HG03378 (cell line): ENCODE measurements around the gene GART.
A peak's percentile ranks its signal among the peaks of the same experiment; 100 is the strongest.
"Not testable (repeated sequence)": the region's sequence is repeated elsewhere in the genome, so short reads cannot be mapped to it uniquely, and the experiment has no call there.

Source experiments
- ATAC-seq: cut with Tn5 transposase; IDR thresholded peaks from one replicate; pipeline ENCODE4 v1.9.1; 2021; ENCODE audit warnings: mild to moderate bottlenecking, moderate library complexity; ENCODE audit not compliant: unreplicated experiment

GART gene

DNA sequence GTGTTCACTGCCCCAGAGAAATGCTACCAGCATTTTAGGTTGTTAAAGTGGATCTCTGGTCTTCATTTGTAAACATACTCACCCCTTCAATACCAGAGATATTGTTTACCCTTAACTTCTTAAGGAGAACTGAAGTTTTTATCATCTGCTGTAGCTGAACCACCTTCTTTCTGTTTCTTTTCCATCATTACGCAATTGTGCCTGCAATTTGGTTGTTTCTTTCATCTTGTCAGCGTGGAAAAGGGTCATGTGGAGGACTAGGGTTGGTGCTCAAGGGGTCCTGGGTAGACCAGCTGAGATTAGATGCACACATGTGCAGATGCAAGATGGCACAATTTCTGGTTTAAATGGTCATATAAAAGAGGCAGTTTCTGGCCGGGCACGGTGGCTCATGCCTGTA, 23.0 kb downstream of the GART start:
- ATAC-seq: no peak

- ATAC-seq: no peak
Measured at GRCh38 chr21:33514229-33514628, 27.7 kb downstream of the GART start.

DNA sequence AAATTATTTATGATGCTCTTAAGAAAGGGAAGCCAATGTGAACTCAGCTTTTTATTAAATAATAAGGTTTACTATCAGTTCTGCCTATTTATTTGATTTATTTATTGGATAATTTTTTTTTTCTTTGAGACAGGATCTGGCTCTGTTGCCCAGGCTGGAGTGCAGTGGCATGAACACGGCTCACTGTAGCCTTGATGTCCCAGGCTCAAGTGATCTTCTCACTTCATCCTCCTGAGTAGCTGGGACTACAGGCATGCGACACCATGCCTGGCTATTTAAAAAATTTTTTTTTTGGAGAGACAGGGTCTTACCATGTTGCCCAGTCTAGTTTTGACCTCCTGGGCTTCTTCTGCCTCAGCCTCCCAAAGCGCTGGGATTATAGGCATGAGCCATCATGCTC, 29.4 kb downstream of the GART start:
- no peak for ATAC-seq

GRCh38 chr21:33511639-33512038, 30.3 kb downstream of the GART start:
- ATAC-seq: no peak

DNA sequence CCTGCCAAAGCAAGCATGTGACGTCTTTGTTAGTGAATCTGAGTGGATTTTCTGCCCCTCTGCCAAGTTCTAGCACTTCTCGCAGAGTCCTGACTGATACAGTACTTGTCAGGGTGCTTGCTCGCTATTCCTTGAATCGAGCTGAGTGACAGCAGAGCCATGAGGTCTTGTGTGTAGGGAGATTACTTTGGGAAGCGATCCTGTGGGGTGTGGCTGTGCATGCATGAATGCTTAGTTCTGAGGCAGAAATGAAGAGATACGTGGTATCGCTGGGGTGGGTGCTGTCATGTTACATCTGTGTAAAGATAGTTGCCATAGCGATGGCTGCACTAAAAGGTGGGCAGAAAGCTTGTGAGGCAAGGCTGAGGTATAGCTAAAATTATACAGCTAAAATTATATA, 31.1 kb downstream of the GART start:
- no peak for ATAC-seq

DNA sequence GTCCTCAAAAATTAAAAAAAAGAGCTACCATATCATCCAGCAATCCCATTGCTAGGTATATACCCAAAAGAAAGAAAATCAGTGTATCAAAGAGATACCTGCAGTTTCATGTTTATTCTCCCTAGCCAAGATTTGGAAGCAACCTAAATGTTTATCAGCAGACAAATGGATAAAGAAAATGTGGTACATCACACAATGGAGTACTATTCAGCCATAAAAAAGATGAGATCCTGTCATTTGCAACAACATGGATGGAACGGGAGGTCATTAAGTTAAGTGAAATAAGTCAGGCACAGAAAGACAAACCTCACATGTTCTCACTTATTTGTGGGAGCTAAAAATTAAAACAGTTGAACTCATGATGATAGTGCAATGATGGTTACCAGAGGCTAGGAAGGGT, 34.9 kb downstream of the GART start:
- ATAC-seq: not testable (repeated sequence)

- ATAC-seq: no peak
Measured at GRCh38 chr21:33505833-33506232, 36.1 kb downstream of the GART start.

DNA sequence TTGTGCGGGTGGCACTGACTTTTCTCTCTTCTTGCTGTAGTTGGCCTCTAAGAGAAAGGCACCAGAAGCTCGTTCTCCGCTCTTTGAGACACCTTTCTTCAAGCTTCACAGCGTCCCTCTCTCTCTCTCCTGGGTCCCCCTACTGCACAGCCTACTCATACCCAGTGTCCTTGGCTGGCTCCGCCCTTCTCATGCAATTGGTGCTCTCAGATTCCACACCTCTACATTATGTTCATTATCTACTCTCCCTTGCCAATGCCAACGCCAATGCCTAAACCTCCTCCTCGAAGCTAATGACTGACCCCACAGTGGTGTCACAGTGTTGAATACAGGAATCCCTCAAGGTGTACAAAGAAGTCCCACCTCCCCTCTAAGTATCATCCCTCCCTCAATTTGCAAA, 45.6 kb downstream of the GART start:
- ATAC-seq: no peak

DNA sequence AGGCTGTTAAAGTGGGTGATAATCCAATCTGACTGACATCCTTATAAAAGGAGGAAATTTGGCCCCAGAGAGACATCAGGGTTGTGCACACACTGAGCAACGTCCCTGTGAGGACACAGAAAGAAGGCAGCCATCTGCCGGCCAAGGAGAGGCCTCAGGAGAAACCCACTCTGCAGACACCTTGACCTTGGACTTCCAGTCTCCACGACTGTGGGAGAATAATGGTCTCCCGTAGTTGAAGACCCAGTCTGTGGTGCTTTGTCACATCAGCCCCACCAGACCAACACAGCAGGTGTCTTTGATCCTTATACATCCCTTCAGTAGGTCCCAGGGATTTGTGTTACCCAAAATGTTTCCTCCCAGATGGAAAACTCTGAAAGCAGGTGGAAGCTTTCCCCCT, 46.2 kb downstream of the GART start:
- ATAC-seq: no peak

- no peak for ATAC-seq
Measured at GRCh38 chr21:33493756-33494155, 48.2 kb downstream of the GART start.

DNA sequence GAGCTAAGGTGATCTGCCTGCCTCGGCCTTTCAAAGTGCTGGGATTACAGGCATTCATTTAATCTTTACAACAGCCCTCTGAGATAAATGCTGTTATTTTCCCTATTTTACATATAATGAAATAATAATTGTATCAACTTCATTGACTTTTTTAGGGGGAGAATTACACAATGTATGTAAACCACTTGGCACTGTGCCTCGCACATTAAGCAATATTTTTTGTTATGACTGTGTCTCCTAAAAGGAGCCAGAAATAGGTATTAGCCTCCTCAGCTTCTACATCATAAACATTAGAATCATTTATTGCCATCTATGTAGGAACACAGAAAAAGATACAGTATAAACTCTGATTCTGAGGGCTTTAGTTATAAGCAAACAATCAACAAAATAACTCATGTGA, 49.3 kb downstream of the GART start:
- no peak for ATAC-seq

DNA sequence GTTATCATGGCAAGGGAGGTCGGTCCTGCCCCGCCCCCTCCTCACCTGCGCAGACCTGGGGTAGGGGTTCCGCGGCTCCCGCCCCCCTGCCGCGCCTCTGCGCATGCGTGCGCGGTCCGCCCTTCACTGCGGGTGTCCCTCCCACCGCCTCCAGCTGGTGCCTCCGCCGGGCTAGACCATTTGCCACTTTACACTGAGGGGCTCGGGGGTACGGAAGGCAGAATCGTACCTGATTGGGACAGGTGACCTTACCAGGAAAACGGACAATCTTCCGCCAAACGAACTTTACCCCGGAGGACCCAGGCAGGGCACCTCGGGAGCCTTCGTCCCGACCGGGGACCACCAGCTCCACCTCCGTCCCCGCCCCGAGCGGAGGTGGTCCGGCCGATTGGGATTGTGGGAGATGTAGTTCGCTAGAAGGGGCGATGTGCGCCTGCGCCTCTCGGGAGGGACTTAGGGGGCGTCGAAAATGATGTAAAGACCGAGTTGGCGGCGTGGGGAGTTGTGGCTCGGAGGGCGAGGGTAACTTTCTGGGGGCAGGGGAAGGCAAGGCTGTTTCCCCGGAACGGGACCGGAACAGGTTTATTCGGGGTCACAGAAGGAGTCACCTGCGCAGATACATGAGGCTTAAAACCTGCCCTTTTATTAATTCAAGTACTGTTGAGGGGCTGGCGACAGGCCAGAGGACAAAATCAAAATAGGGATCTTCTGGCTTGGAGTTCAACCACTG, 50.4 kb downstream of the GART start, which contains the start of gene DNAJC28:
Gene DNAJC28, minus strand, starts transcription at position 344 of the 730 bp plus-strand sequence. CDS start 2,323 bp downstream, outside the sequence.
- peak; percentile 95 for ATAC-seq

- ATAC-seq: no peak
Measured at GRCh38 chr21:33490991-33491372, 50.9 kb downstream of the GART start.

DNA sequence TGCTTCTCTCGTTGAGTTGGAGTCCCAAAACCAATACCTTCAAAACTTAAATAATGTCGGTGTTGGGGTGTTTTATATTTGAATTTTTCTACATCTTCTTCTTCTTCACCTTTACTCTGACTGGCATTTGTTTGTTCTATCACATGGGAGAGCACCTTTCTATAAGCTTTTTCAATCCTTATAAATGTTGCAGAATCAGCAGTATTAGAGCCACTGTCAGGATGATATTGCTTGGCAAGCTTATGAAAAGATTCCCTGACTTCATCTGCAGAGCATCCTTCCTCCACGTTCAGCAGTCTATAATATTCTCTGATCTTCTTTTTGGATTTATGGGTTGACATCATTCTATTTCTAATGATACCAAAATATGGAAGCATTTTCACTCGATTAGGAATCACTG, 53.0 kb downstream of the GART start:
- ATAC-seq: no peak

DNA sequence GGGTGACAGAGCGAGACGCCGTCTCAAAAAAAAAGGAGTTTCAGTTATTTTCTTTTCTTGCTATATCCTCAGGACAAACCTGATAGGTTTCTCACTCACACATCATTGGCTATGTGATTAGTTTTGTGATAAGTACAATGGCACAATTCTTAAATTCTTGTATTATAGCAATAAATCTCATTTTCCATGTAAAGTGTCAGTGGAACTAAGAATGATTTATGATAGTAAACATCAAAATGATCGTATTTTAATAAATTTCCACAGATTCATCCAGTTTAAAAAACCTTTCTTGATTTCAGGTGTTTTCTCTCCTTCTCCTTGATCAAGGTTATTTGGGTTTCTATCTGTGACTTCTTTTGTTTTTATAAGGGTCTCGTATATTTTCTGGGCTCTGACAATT, 53.9 kb downstream of the GART start:
- ATAC-seq: no peak

DNA sequence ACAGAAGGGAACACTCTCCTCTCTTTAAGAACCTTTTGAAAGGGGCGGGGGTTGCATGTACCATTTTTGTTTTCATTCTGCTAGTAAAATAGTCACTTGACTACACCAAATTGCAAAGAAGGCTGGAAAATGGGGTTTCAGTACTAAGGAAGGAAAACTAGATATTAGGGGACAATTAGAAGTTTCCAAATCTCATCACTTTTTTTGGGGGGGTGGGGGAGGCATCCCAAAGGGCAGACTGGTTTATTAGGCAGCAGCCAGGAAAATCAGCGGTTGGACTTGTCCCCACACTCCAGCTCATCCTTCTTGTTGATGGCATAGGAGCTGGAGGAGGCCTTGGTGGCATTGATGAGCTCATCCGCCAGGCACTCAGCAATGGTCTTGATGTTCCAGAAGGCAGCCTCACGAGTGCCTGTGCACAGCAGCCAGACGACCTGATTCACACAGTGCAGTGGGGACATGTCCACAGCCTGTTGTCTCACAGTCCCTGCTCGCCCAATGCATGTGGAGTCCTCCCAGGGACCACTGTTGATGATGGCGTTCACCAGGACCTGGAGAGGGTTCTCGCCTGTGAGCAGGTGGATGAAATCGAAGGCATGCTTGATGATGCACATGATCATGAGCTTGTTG, 60.5 kb downstream of the GART start:
- ATAC-seq: no peak

- ATAC-seq: no peak
Measured at GRCh38 chr21:33480481-33481103, 61.3 kb downstream of the GART start.

DNA sequence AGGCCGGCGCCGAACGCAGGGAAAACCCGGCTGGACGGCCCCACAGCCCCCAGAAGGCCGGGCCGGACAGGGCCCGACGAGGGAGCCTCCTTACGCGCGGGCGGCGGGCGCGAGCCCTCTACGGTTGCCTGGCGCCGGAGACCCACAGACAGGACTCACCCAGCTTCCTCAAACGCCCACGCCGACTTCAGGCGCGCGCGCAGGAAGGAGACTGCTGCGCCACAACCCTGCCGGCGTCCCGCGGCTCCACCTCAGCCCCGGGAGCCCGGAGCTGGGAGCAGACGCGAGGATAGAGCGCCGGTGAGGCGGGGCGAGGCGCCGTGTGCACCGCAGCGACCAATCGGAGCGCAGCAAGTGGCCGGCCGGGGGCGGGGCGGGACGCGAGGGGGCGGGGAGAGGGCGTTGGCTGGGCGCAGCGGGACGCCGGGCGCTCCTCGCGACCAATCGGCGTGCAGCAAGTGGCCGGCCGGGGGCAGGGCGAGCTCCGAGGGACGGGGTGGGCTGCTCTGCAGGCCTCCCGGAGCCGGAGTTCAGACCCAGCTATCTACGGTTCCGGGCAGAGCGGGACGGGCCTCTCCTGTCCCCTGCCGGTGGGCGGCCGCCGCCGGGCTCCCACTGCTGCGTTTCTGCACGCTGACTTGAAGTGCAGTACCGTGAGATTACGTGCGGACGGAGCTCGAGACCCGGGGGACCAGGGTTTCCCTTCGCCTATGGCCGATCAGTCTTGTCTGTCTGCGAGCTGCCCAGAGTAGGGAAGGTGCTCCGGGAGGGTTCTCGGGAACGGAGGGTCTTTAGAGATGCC, 62.0 kb downstream of the GART start, which contains the start of gene TMEM50B:
Gene TMEM50B, minus strand, starts transcription at position 296 of the 802 bp plus-strand sequence. CDS start 11,089 bp downstream, outside the sequence.
- peak; percentile 83 for ATAC-seq

GRCh38 chr21:33478935-33479678, 62.8 kb downstream of the GART start:
- ATAC-seq: peak; percentile 11

DNA sequence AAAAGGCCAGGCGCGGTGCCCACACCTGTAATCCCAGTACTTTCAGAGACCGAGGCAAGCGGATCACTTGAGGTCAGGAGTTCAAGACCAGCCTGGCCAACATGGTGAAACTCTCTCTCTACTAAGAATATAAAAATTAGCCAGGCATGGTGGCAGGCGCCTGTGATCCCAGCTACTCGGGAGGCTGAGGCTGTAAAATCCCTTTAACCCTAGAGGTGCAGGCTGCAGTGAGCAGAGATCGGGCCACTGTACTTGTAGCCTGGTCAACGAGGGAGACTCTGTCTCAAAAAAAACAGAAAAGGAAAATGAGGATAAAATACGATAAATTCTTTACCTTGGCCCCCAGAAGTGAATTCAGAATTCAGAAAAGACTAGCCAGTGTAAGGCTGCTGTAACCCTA, 63.7 kb downstream of the GART start:
- no peak for ATAC-seq

DNA sequence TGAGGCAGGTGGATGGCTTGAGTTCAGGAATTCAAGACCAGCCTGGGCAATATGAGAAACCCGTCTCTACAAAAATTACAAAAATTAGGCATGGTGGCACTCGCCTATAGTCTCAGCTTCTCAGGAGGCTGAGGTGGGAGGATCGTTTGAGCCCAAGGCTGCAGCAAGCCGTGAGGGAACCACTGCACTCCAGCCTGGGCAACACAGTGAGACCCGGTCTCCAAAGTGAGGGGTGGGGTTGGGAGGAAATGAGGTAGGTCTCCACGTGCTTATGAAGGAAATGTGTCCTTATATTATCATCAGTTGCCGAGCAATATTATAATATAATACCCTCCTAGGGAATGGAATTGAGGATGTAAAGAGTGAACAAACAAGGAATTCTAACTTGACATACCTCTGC, 64.9 kb downstream of the GART start:
- no peak for ATAC-seq
